GM19328 (cell line): ENCODE data around the gene ZBTB20.

Experiments
- ATAC-seq: cut with Tn5 transposase; IDR thresholded peaks from one replicate; pipeline ENCODE4 v1.9.1; 2021; ENCODE audit warnings: mild to moderate bottlenecking, moderate library complexity; ENCODE audit not compliant: unreplicated experiment

Gene ZBTB20

DNA sequence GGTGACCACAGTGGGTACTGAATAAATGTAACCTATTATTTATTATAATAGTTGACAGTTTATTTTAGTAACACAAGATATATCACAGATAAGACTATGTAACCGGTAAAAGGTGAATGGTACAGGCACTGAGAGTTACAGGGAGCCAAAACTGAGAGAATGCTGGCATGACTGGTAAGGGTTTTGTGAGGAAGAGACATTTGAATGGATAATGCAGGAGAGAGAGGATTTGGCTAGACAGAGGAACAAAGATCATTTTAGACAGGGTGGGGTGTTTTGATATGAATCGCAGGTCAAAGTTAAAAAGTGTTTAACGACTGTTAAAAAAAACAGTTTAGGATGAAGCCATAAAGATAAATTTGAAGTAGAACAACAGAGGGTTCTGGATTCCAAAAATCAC is 421.1 kb downstream of the ZBTB20 start:
- ATAC-seq = no peak

DNA sequence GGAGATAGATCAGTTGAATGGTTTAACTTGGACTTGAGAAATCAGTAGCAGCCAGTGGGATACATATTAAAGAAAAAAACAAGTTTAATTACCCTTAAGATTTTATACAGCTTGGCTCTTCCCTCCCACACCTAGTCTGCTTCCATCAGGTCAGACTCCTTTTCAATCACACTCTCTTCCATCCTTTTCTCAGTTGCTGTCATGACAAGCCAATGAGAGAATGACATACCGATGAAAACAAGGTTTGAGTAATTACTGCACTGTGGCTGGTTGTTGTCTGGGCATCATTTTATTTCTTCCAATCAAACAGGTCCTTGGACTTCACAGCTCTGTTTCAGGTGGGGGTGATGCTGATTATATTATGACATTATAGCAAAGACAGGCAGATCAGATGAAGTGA is 424.6 kb downstream of the ZBTB20 start:
- no peak for ATAC-seq

DNA sequence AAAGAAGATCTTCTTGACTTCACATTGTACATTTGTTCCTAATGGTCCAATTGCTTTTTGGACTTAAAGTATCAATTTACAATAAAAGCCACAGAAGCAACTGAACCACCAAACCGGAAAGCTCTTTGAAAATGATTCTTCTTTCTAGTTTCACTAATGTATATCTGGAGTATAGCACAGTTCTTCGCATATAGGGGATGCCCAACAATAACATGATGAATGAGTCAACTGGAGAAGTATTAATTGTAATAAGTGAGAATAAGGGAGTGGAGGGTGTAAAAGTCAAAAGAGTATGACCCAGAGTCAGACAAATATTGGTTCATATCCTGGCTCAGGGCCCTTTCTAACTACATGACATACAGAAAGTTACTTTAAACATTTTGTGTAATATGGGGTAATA is 425.2 kb downstream of the ZBTB20 start:
- no peak for ATAC-seq

DNA sequence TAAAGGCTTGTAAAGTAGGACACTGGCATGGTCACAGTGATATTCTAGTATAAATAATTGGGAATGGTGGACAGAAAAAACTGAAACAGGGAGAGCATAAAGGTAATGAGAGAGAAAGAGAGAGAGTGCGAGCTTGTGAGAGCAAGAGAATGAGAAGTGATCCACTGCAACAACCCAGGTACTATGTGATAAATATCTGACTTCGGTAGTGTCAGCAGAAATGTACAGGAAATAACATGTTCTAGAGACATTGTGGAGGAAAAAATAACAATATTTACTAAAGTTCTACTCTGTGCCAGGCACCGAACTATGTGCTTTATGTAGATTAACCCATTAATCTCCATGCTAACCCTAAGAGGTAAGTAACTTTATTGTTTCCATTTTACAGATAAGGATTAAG is 425.9 kb downstream of the ZBTB20 start:
- ATAC-seq = no peak

DNA sequence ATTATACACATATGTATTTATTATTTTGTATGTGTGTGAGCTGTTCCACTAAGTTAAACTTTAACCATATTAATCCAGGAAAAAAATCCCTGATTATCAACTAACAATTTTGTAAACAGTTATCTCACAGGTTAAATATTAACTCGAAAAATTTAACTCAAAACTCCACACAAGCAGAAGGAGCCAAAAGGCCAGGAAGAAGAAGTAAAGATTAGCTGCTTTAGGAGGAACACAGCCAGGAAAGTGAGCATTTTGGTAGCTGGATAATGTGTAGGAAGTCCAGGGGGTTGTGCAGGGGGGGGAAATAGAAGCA is 428.2 kb downstream of the ZBTB20 start:
- ATAC-seq = no peak

DNA sequence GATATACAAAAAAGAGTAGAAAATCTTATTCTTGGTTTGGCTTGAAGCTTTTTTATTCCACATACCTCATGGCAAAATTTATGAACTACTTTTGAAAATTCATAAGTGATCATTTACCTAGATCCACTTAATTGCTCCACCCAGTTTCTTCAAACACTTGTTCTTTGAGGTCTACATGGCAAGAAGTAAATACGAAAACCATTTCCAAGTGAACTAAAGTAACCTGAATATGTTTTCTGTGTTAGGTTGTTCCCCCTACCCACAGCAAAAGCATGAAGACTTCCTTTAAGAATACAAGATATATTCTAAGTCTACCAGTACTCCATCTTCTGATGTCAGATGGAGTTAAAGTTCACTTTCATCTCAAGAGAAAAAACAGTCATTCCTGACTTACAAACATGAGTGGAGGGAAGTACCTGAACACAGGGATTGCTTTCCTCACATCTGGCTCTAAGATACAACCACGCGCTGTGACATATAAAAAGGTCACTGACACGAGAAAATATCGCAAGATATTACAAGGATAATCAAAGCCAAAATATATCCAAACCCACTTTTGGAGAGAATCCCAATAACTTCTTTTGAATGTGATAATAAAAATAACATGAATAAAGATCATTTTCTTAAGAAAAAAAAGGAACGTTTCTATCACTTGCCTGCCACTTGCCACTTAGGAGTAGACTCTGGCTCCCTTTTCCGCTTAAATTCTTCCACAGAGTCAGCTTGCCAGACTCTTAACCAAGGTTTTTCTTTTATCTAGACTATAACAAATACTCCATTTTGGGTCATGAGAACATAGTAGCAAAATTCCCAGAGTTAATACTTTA is 428.8 kb downstream of the ZBTB20 start:
- no peak for ATAC-seq

DNA sequence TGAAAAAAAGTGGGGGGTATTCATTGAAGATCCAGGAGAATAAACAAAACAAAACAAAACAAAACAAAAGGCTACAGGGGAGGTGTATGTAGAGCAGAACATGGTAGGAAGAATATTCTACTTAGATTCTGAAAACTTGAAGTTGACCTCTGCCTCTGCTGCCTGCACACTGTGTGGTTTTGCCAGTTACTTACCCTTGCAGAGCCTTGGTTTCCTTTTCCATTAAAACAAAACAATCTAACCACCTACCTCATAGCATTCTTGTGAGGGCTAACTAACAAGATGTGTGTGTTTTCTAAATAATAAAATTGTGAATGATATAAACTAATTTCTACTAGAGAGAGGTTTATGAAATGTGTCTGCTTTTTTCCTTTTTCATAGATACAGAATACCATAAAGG is 430.2 kb downstream of the ZBTB20 start:
- no peak for ATAC-seq

DNA sequence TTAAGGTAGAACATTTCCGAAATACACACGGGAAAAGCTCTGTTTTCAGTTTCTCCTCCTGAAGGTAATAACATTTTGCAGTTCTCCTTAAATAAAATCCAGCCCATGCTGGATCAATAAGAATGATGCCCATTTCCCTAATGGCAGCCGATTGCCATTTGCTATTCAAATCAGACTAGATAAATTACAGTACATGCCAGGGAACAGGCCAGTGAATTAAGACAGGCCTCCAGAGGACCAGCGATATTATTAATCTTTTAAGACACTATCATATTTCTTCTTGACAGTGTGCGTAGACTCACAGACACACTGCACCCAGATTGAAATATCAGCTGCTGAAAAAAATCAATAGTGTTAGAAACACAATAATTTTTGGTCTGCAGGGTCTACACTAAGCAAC is 431.0 kb downstream of the ZBTB20 start:
- ATAC-seq = no peak

DNA sequence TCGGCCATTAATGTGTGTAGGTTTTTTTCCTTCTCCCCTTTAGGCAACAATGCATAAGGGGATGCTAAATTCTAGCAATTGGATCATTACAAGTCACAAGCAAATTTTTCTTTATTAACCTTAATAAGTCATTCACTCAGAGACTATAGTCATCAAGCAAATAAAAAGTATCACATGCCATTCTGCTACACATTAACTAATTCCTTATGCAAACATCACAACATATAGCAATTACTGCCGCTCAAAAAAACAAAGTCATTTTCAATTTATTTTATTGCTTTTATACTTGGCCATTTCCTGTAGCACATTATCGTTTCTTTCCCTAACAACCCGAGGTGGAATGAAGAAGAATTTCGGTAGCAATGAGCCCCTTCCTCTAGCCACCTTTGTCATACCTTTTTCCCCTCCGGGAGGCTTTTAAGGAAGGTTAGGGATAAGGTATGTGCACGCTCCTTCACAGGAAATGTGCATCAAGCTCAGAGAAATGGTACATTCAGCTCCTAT is 432.1 kb downstream of the ZBTB20 start:
- ATAC-seq = no peak

DNA sequence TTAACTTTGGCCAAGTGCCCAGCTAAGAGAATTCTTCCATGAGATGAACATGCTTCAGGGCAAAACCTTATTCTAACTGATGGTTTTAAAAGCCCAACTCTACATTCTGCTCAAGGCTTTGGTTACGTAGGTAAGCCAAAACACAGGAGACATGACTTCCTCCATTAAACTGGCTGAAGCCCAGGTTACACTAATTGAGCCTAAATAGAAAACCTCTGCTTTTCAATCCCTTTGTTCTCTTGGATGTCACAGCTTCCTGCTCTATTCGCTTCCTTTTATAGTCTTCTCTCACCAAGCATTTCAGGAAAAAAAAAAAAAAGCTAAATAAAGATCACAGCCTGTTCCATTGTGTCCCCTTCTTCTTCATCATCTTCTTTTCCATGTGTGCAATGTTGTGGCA is 432.9 kb downstream of the ZBTB20 start:
- no peak for ATAC-seq

DNA sequence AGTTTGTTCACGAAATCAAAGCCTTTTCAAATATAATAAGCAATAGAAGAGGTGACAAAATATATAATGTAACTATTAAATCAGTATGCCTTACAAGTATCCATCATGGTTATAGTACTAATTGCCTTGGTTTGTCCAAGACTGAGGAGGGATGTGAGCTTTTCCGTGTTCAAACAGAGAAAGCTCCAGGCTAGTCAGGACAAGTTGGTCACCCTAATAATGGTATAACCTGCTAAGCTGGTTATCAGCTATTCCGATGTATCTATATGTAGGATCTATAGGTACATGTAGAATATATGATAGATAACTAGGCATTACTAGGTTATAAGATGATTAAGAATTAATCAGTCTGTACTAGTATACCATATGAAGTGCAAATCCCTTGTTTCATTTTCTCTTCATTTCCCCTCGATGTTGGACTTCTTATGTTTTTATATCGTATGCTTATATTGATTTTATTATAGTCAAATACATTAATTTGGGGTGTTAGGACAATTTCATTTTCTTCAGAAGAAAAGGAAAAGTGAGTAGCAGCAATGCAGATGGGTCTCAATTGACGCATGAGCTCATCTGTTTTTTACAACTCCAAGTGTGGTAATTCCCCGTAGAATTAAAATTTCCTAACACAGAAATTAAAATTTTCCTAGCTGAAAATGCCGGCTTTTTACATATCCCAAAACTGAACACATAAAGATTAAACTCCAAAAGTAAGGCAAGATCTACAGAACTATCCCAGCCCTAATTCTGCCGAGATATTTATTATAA is 434.2 kb downstream of the ZBTB20 start:
- ATAC-seq = no peak

DNA sequence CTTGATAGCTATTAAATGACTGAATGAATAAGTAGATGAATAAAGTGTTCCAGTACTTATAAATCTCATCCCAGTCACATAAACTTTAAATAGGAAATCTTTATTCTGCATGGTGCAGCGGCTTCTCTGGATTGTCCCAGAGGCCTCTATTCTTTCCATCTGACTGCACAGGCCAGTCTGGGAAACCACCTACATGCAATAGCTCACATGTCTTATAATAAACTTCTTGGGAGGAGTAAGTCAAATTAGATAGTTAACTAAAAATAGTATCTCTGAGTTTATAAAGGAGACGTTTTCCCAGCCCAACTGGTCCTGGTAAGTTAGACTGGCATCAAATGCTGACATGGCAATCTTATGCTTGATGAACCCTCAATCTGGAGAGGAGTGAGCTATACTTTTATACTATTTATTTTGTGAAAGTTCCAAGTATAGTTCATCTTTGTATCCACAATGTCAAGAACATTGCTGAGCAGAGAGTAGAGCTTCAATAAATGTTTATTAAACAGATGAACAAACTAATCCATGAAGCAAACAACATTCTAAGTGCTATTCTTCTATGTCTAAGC is 435.7 kb downstream of the ZBTB20 start:
- no peak for ATAC-seq

DNA sequence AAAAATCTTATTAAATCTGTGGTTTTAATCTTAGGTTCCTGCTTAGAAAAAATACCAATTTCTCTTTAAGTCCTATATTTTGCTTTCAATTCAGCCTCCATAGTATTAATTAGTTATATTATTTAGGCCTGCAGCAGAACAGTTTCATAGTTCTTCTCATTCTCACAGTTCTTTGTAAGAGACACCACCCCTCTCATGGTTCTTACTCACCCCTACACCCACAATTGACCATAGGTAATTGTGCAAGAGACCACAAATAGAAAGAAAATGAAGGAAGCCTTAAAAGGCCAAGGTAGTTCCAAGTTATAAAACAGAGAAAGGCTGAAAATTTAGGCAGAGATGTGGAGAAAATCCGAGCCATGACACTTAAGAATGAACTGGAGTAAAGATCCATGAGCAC is 438.0 kb downstream of the ZBTB20 start:
- no peak for ATAC-seq

DNA sequence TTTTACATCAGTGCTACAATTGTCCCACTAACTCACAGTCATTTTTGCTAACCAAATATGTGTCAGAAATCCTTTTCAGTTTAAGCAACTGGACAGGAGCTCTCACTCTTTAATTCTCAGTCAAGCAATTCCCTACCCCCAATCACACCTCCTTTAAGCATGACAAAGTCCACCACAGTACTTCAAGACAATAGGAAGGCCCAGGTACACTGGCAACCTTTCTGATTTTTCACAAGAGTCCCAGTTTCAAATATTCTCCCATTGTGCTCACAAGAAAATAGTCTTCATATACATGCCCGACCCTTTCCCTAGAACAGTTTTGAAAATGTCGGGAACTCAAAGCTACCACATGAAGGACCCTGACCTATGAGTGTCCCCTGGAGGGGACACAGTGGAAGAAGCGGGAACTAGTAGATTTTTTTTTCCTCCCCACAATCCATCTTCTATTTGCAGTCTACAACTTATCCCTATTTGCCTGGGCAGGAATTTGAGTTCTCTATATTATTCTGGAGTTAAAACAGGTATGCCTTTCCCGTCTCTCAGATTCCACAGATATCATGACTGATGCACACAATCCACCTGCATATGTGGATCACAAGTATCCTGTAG is 439.7 kb downstream of the ZBTB20 start:
- ATAC-seq = no peak

DNA sequence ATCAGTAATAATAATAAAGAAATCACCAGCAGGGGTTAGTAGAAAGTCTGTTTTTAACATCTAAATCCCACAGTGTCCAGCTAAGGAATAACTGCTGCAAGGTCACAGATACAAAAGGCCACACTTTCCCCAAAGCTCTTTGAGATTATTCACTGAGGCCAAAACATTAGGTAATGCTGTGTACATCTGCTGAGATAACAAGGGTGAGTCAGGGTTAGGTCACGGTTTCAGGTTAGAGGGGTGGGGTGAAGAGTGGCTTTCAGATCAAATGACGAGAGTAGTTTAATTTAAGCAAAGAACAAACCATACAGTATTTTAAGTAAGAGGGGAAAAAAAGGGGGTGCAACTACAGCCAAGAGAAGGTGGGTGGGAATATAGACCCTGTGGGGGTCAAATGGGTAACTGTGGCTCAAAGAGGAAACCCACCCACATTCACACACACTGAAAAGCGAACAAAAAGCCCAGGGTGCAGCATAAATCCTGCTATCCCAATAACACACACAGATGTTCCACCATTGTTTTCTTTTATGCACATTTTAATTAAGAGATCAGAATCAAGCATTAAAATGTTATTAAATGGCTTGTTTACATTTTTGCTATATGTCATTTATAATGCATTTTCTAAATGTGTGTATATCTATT is 440.4 kb downstream of the ZBTB20 start:
- no peak for ATAC-seq

DNA sequence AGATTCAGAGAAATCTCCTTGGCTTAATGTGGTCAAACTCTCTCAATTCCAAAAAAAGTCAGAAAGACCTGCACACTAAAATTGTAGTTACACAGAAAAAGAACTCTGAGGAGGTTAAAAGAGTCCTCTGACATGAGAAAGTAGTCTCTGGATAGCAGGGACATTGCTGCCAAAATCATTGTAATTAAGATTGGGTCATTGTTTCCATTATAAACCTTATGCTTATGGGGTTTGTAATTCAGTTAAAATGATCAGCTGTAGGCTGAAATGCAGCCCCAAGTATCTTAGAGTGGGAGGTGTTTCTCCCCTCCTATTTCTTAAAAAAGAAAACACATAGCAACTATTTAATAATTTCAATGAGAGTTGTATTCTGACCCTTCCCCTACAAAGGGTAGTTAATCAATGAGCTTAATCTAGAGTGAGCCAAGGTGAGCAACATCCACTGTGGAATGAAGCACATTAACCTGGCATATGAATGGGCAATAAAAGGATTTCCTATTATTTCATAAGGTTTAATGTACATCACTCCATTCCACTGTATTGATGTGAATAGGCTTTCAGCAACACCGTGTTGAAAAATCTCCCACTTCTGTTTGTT is 446.4 kb downstream of the ZBTB20 start:
- no peak for ATAC-seq

DNA sequence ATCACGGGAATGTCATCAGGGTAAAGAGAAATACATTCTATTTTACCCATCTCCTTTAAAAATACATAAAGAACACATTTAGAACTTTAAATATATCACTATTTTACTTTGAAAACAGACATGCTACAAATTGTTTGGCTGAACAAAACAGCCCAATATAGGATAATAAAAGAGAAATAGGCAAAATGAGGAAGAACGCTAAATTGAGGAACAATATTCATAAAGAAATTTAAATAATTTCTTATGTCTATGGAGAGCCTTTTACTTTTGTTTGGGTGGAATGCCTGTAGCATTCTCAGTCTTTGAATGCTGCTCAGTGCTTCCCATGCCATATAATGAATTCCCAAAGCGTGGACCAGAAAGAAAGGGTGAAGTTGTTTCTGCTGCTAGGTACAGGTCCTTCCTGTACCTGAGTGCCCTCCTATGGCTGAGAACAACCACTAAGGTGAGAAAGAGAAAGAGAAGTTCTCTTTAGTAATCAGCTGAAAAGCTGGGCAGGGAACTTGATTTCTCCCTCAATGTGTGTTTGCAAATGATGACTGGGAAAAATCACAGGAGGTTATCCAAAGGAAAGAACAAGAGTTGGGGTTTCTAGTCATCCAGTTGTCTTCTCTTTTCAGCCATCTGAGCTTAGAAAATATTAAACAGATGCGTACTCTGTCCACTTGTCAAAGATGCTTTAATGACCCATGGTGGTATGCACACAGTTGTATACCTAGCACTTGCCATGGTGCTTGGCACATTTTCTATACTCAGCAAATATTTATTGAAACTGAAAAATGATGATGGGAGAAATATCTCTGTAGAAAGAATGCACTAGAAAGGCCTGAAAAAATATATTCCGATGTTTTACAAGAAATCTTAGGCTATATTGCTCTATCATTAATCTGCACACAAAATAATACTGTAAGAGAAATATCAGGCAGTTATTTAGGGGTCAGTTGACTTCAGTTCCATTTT is 448.7 kb downstream of the ZBTB20 start:
- ATAC-seq = no peak

DNA sequence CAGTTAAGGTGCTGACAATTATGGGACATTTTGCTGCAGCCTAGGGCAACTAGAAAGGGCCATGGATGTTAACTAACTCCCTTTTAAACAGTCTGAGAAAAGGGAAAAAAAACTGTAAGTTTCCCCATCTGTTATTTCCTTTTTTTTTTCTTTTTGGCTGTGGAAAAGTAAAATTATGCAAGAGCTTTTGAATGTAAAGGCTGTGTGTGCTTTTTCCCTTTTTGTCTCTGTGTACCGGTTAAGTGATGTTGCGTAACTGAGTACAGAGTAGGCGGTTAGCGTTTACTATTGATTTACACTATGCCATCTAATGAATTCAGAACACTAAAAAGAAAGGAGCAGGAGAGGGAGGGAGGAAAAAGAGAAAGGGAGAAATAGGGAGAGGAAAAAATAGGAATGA is 449.7 kb downstream of the ZBTB20 start:
- ATAC-seq = no peak

DNA sequence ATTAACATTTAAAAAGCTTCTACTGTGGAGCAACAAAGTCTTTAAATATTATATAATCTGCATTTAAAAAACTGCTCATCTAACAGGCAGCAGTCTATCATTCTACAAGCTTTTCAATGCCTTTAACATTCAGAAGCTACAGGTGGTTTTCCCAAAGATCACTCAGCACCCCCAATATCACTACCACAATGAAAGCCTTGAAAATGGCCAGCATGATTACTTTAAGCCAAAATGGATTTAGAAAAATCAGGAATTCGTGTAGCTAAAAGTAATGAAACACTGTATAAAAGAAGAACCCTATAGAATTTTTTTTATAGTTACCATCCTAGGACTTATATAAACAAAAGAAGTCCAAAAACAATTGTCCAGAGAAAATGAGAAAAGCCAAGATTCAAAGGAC is 452.8 kb downstream of the ZBTB20 start:
- ATAC-seq = no peak

DNA sequence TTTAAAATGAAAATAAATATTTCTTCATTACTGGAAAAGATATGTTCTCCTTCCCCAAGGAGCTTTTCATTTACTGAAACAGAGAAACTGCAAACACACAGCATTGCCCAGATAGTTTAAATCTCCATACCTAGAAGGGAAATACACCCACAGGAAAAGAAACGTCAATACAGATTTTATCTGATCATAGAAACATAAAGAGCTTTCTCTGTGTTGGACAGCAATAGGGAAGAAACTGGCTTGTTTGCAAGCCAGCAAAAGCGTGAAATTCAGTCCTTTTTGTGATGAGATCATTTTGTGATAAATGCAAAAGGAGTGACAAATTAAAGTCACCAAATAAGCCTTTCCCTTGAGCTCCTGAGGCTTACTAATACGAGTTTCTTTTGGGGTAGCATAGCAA is 455.2 kb downstream of the ZBTB20 start:
- ATAC-seq = no peak
